GM12864 (cell line): ENCODE results near the gene TAF7.
"Not testable (repeated sequence)": the region's sequence is repeated elsewhere in the genome, so short reads cannot be mapped to it uniquely, and the experiment has no call there.

Source experiments
- DNase-seq: peaks from one replicate; pipeline ENCODE4 v3.0.0-alpha.2; 2011; ENCODE audit warnings: low read depth
- H3K4me3 ChIP-seq: 2 replicates; pipeline ENCODE4 v1.5.1; 2011; ENCODE audit warnings: mild to moderate bottlenecking, low read depth, low read length, control low read depth
- TF ChIP-seq, protein P1 (sequence below): IDR thresholded peaks from 2 replicates; pipeline ENCODE4 v1.5.1; 2011; ENCODE audit warnings: low read depth, mild to moderate bottlenecking, moderate library complexity, low read length, control low read depth, inconsistent platforms; ENCODE audit errors: missing control alignments

The TAF7 gene

GRCh38 chr5:141345327-141345726 lies 24.7 kb upstream of the TAF7 start:
- H3K4me3 ChIP-seq: no peak overlapping the region
- TF ChIP-seq, protein P1, sequence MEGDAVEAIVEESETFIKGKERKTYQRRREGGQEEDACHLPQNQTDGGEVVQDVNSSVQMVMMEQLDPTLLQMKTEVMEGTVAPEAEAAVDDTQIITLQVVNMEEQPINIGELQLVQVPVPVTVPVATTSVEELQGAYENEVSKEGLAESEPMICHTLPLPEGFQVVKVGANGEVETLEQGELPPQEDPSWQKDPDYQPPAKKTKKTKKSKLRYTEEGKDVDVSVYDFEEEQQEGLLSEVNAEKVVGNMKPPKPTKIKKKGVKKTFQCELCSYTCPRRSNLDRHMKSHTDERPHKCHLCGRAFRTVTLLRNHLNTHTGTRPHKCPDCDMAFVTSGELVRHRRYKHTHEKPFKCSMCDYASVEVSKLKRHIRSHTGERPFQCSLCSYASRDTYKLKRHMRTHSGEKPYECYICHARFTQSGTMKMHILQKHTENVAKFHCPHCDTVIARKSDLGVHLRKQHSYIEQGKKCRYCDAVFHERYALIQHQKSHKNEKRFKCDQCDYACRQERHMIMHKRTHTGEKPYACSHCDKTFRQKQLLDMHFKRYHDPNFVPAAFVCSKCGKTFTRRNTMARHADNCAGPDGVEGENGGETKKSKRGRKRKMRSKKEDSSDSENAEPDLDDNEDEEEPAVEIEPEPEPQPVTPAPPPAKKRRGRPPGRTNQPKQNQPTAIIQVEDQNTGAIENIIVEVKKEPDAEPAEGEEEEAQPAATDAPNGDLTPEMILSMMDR: peak; percentile 7
- DNase-seq: no peak

DNA sequence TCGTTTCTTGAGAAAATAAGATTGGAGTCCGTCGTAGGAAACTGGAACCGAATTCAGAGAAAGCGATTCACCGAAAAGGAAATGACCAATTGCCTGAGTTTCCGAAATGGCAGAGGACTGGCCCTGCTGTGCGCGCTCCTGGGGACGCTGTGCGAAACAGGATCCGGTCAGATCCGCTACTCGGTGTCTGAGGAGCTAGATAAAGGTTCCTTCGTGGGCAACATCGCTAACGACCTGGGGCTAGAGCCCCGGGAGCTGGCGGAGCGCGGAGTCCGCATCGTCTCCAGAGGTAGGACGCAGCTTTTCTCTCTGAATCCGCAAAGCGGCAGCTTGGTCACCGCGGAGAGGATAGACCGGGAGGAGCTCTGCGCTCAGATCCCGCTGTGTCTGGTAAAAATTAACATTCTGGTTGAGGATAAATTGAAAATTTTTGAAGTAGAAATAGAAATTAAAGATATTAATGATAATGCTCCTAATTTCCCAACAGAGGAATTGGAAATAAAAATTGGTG lies 23.4 kb upstream of the TAF7 start:
- no peak overlapping the region for H3K4me3 ChIP-seq
- DNase-seq: no peak
- TF ChIP-seq, protein P1: no peak

GRCh38 chr5:141343242-141343952 lies 22.8 kb upstream of the TAF7 start, which contains the start of gene PCDHGA3:
PCDHGA3 (plus strand) TSS chr5:141343829; CDS start chr5:141344034, 205 bp downstream.
- H3K4me3 ChIP-seq: no peak within 1 kb of the TSS
- DNase-seq: no peak
- TF ChIP-seq, protein P1: peak; percentile 6

- H3K4me3 ChIP-seq: no peak overlapping the region
- no peak for DNase-seq
- TF ChIP-seq, protein P1: no peak
These were observed 22.2 kb upstream of the TAF7 start for GRCh38 chr5:141342773-141343172.

DNA sequence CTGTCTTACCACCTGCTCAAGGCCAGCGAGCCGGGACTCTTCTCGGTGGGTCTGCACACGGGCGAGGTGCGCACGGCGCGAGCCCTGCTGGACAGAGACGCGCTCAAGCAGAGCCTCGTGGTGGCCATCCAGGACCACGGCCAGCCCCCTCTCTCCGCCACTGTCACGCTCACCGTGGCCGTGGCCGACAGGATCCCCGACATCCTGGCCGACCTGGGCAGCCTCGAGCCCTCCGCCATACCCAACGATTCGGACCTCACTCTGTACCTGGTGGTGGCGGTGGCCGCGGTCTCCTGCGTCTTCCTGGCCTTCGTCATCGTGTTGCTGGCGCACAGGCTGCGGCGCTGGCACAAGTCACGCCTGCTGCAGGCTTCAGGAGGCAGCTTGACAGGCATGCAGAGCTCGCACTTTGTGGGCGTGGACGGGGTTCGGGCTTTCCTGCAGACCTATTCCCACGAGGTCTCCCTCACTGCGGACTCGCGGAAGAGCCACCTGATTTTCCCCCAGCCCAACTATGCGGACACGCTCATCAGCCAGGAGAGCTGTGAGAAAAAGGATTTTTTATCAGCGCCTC lies 20.3 kb upstream of the TAF7 start:
- not testable (repeated sequence) for DNase-seq

GRCh38 chr5:141338538-141339306 lies 18.1 kb upstream of the TAF7 start, which contains the start of gene PCDHGA2:
PCDHGA2 (plus strand) TSS chr5:141338760.
- TF ChIP-seq, protein P1: peak; percentile 48
- H3K4me3 ChIP-seq: no peak within 1 kb of the TSS
- DNase-seq: no peak

More for the DNA sequence above, 20.3 kb upstream of the TAF7 start:
- not testable (repeated sequence) for H3K4me3 ChIP-seq

DNA sequence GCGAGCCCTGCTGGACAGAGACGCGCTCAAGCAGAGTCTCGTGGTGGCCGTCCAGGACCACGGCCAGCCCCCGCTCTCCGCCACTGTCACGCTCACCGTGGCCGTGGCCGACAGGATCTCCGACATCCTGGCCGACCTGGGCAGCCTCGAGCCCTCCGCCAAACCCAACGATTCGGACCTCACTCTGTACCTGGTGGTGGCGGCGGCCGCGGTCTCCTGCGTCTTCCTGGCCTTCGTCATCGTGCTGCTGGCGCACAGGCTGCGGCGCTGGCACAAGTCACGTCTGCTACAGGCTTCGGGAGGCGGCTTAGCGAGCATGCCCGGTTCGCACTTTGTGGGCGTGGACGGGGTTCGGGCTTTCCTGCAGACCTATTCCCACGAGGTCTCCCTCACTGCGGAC lies 12.0 kb upstream of the TAF7 start:
- not testable (repeated sequence) for DNase-seq, H3K4me3 ChIP-seq
